Keratinocyte (primary cell): ENCODE data around the gene CCNK.

Experiments
- EZH2 ChIP-seq: IDR thresholded peaks from one replicate; pipeline ENCODE4 v1.6.1; 2012; ENCODE audit warnings: inconsistent platforms, mild to moderate bottlenecking, low read length, moderate library complexity
- TF ChIP-seq, protein P1 (sequence below), 3 experiments: IDR thresholded peaks in 1 of 3; conservative IDR thresholded peaks in 1 of 3; optimal IDR thresholded peaks in 1 of 3; 2 replicates in 2 of 3; 3 replicates in 1 of 3; pipeline versions ENCODE3 to v1.5.1; 2011; ENCODE audit warnings: low read length in 3 of 3, mild to moderate bottlenecking in 3 of 3, moderate library complexity in 2 of 3, control low read depth in 1 of 3, inconsistent platforms in 1 of 3; ENCODE audit not compliant: insufficient read depth in 2 of 3; ENCODE audit errors: extremely low read depth in 1 of 3

DNA sequence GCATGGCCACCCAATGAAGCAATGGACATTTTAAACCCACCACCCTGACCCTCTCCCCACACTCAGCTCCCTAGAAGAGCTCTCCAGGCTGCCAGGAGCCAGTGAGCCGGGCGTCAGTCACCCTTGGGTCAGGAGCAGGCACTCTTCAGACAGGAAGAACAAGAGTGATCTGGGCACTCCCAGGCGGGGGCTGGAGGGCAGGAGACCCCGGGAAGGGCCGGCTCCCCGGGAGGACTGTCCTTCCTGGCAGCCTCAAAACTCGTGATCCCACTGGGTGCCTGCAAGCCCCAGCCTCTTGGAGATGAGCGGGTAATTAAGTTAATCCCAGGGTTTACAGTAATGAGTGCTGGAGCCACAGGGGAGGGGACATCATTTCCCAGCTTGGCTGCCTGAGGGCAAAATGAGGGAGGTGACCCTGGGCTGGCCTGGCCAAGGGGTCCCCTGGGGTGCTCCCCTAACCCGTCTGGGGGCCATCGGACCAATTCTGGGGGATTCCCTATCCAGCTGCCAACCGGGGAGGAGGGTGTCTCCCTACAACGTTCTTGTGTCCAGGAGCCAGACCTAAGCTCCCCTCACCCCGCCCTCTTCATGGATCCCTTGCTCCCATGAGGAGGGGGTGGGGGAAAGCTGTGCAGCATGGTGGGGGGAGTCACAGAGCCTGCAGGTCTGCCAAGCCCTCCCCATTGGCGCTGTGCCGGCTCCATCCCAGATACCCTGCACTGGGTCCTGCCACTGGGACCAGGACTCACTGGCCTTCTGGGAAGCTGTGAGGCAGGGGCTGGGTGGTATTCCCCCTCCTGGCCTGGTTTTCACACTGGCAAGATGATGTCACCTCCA lies 59.2 kb downstream of the CCNK start:
- TF ChIP-seq, protein P1, sequence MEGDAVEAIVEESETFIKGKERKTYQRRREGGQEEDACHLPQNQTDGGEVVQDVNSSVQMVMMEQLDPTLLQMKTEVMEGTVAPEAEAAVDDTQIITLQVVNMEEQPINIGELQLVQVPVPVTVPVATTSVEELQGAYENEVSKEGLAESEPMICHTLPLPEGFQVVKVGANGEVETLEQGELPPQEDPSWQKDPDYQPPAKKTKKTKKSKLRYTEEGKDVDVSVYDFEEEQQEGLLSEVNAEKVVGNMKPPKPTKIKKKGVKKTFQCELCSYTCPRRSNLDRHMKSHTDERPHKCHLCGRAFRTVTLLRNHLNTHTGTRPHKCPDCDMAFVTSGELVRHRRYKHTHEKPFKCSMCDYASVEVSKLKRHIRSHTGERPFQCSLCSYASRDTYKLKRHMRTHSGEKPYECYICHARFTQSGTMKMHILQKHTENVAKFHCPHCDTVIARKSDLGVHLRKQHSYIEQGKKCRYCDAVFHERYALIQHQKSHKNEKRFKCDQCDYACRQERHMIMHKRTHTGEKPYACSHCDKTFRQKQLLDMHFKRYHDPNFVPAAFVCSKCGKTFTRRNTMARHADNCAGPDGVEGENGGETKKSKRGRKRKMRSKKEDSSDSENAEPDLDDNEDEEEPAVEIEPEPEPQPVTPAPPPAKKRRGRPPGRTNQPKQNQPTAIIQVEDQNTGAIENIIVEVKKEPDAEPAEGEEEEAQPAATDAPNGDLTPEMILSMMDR (optimal IDR thresholded peaks at IDR 0.05 in 1 of 3, IDR thresholded peaks at IDR 0.05 in 1 of 3, conservative IDR thresholded peaks at IDR 0.05 in 1 of 3; ENCODE audit: extremely low read depth in 1 of 3, insufficient read depth in 2 of 3, low read length in 3 of 3): no peak
- TF ChIP-seq EZH2: no peak
